Hematopoietic multipotent progenitor cell treated with erythropoietin and hydrocortisone succinate and interleukin-3 and kit ligand, for 8 days (in vitro differentiated cells): ENCODE data around the gene PREX1.

ENCODE experiments used
- DNase-seq: peaks from one replicate; pipeline ENCODE4 v3.0.0-alpha.2; 2015

The PREX1 gene

DNA sequence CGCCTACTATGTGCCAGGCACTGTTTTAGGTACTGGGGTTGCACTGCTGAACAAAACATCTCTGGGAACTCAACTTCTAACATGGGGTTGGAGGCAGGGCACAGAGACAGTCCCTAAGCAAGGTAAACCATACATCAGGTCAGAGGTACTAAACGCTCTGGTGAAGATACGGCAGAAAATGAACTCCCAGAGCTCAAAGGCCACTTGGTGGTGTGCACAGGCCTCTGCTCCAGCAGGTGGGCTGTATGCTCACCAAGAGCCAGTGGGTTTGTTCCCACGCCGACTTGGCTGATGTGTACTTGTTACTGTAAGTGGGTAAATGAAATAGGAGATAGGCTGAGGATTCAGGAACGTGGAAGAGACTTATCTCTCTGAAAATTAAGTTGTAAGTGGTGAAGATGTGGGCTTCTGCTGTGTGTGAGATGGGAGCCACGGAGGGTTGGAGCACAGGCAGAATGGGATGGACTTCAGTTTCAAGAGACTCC is 133.4 kb downstream of the PREX1 start:
- no peak for DNase-seq

DNA sequence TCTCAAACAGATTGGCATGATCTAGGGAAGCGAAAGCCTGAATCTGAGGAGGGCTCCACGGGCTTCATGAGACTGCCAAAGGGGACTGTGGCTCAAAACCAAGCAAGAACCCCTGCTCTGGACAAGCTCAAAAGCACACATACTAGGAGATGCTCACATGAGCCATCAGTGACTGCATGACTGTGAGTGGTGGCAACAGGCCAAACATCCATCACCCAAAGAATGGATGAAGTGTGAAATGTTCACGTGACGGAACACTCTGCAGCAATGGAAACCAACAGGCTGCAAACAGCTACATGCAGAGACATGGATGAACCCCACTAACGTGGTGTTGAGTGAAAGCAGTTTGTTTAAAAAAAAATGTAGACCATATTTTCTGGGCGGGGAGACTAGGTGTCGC is 136.3 kb downstream of the PREX1 start:
- DNase-seq, result no peak

DNA sequence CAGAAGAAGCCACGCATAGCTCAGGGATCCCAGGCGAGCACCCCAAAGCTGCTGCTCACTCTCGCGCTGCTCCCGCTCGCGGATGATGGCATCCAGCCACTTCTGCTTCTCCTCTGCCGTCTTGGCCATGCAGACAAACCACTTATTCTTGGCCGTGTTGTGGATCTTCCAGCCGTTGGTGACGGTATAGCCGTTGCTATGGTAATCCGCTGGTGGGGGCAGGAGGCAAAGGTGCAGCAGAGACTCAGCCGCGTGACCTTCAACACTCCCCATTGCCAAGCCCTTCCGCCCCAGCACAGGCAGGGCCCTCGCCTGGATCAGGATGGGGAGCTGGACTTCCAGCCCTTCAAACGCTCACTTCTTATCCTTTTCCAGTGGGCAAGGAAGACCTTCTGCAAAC is 136.9 kb downstream of the PREX1 start:
- DNase-seq, result no peak

DNA sequence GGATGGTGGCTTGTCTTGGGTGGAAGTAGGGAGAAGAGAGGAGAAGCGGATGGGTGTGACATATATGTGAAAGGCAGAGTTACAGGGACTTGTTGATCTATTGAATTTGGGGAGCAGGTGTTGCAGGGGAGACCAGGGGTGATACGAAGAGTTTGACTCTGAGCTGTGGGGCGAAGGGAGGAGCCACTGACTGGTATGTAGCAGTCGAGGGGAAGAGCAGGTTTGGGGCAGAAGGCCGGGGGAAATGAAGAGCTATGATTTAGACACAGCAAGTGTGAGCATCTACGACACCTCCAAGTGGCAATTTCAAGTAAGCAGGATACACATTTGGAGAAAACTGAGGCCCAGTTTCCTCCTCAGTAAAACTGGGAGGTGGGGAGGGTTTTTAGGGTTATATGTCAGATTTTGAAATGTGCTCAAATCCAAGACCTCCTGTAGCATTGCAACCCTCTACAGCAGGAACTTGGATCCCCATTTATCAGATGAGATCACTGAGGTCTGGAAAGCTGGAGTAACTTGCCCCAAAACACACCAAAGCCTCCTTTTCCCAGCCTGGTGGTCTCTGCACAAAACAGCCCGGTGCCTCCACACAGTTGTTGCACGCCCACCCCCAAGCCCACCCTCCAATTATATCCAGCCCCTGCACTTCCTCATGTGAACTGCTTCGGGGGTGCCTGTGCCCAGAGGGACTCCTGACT is 137.8 kb downstream of the PREX1 start:
- no peak for DNase-seq

DNA sequence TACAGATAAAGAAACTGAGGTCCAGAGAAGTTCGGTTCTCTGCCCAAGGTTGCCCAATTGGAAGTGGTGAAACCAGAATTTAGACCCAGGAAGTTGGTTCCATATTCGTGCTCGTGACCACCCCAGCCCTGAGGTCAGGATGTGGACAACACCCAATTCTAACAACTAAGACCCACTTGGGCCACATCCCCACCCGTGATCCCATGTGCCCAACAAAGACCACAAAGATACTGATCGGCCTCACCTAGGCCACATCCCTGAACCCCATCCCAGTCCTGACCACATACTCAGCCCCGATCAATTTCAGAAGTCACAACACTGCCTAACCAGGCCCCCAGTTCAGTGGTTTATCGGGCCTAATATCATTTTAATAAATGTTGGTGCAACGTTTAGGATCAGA is 138.4 kb downstream of the PREX1 start:
- DNase-seq, result no peak

DNA sequence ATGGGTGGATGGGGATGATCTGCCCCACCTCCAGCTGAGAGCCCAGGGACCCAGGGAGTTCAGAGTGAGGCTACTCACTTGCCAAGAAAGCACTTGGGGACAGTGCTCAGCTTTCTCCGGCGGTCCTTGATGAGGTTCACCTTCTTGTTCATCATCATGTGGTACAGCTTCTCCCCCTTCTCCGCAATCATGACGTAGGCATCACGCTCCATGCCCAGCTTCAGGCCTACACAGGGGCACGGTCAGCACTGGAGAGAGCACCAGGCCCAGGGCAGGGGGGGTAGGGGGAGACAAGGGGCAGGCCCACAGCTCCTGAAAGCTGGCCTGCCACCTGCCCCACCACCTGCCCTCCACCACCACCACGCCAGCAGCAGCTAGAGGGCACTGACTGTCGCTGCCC is 139.2 kb downstream of the PREX1 start:
- no peak for DNase-seq

DNA sequence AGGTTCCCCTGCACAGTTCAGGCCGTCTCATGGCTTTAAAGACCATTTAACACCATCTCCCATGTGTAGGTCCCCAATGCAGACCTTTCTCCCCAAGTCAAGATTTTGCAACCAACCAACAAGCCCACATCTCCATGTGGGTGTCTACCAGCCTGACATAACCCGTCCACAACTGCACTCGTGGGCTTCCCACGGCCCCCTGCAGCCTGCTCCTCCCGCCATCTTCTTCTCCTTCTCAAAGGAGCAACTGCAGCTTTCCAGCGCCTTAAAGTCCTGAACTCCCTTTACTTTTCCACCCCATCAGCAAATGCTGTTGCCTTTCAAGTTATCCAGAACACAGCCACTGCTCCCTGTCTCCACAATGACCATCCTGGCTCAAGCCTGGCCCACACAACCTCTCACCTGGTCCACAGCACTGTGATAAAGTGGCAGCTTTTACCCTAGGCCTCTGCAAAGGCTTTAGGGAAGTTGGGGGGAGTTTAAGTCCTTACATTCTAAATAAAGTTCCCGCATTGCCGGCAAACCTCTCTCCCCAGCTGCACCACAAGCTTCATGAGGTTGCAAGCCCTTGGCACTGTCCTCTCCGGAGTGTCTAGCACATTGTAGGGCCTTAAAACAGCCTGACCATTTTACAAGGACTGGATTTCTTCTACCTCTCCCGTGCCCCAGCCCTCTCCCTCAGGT is 140.5 kb downstream of the PREX1 start:
- DNase-seq, result no peak

DNA sequence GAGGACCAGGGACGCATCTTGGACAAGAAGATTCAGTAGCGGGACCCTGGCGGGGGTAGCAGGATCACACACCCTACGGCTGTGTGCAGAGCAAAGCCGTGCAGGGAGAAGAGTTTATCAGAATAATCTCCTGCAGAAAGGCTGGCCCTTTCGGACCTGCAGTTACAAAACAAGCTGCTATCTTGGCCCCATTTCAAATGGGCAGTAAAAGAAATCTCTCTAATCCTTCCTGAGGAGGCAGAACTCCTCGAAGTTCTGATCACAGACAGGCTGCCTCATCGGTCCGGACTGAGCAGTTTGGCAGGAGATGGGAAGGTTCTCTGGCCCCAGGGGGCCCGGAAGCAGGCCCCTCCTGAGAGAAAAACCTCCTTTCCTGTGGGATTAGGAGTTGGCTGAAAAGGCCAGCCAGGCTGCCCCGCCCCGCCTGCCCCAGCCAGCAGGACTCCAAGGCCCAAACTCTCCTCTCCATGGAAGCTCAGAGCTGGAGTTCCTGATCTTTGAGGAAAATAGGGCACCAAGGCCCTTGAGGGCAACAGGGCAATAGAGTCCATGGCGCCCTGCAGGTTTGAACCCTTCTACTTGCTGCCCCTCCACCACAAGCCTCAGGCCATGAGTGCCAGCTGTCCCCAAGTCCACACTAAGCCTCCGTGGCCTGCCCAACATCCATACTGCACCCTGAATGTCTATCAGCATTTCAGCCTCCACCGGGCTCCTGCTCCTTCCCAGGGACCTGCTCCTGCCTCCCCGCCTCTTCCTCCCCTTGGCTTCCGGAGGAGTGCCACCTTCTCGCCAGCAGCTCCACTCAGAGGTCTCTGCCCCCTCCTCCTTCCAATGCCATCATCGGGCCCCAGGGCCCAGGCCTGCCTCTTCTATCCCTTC is 141.3 kb downstream of the PREX1 start:
- DNase-seq, result no peak

DNA sequence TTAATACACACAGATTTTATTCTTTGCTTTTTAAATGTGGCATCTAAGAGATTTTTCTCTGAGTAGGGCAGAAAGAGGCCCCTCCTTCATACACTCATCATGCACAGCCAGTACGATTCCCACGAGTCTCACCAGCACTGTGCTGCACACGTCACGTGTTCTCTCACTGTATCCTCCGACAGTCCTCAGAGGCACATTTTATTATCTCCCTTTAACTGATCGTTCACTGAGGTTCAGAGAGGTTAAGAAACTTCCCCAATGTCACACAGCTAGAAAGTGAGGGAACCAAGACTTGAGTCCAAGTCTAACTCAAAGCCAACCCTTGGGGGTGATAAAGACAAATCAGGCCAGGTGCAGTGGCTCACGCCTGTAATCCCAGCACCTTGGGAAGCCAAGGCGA is 142.5 kb downstream of the PREX1 start:
- DNase-seq, result no peak

DNA sequence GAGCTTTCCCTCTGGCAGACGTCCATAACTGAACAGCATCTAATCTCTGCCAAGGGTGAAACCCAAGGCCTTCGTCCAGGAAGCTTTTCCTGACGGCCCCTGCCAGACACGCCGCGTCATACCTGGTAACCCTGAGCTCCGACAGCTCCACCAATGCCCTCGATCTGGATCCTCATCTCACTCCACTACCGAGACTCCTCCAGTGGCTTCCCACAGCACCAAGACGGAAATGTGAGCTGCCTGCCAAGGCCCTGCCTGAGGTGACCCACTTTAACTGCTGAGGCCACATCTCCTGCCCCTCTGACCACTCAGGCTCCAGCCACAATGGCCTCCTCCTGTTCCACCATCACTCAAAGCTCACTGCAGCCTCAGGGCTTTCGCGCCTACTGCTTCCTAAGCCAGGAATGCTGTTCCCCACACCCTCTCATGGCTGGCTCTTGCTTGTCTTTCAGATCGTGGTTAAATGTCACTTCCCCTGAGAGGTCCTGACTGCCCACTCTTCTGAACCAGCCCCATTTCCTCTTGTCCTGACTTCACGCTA is 143.2 kb downstream of the PREX1 start:
- no peak for DNase-seq

DNA sequence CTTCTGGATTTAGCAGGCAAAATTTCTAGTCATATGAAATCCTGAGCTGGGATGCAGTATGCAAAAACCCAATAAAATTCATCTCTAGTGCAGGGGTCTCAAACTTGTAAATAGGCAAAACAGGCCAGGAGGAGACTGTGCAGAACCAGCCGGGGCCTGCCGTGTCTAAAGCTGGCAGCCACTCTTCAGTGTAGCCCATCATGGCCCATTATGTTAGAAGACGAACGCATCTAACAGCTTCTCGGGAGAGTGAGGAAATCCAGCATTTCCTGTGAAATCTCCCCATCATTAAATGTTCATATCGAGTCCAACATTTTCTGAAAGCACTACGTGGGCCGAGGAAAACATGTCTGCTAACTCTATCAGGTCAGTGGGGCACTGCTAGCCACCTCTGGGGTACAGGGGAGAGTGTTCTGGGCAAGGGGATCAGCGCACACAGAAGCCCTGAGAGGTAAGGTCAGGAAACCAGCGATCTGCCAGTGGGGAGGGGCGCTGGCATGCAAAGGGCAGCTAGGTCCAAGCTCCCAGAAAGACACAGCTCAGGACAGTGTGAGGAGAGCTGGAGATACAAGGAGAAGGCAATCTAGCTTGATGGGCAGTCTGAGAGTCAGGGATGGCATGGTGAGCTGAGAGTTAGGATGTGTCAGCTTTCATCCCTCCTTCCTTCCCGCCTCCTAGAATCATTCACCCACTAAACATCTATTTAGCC is 144.2 kb downstream of the PREX1 start:
- no peak for DNase-seq

DNA sequence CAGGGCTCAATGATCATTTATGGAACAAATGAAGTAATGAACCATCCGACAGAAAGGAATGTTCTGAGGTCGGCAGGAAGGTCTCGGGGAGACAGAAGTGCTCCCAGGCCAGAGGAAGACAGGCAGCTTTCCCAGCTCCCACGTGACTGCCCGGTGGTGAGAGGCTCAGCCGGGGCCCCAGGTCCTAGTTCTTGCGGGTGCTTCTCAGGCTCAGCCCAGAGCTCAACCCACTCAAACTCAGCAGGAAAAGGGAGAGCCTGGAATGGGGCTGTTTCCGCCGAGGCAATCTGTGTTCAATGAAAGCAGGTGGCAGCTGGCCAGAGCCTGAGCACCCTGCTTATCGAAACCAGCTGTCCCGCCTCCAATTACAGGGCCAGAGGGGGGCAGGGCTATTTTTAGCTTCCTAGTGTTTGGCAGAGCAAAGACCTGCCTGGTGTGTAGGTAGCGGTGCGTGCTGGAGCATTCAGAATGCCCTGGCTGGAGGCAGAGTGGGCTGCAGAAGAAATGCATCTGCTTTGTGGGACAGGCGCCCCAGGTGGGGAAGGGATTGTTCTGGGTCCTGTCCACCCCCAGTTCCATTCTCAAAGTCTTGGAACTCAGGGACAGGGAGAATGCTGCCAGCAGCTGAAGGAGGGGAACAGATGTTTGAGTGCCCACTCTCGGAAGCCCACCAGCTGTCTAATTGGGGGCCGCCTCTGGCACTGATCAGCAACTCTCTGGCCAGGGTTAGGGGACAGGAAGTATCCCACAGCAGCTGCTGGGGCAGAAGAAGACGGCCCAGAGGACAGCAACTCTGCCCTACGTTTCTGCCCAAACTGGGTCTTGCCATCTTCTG is 145.1 kb downstream of the PREX1 start:
- DNase-seq, result peak; percentile 87

DNA sequence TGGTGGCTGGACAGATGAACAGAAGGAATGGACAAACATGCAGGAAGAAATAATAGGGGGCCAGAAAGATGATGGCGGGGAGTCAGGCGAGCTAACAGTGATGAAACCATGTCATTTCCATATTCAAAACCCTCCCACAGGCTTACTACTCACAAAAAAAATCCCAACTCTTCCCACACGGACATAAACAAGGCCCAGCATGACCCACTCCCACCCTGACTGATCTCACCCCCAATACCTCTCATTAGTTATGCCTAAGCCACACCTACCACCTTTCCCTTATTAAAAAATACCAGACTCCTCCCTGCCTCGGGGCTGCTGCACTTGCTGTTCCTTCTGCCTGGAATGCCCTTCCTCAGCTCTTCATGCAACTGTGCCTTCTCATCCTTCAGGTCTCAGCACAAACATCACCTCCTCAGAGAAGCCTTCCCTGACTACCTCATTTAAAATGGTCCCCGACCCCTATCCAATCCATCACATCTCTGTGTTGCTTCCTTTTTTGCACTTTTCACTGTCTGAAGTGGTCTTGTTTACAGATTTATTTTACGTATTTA is 145.8 kb downstream of the PREX1 start:
- no peak for DNase-seq

DNA sequence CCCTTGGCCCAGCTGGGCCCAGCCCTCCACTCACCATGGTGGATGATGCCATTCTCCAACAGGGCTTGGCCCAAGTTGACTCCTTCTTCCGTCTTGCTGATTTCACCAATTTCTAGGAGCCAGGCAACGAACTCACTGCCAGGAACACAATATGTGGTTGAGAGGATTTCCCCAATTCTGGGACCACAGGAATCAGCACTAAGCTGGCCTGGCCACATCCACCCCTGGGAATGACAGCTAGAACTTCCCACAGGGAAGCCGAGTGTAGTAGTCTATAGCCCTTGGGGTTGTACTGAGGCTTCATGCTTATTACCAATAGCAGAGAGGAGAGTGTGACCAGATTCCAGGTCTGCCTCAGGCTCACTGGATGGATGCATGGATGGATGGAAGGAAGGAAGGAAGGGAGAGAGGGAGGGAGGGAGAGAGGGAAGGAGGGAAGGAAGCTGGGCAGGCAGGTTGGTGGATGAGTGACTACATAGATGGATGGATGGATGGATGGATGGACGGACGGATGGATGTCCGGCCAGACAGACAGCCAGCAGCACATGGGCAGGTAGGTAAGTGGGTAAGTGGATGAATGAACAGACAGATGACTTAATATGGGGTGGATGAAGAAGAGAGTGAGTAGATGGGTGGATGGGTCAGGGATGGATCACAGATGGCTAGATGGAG is 146.5 kb downstream of the PREX1 start:
- no peak for DNase-seq

DNA sequence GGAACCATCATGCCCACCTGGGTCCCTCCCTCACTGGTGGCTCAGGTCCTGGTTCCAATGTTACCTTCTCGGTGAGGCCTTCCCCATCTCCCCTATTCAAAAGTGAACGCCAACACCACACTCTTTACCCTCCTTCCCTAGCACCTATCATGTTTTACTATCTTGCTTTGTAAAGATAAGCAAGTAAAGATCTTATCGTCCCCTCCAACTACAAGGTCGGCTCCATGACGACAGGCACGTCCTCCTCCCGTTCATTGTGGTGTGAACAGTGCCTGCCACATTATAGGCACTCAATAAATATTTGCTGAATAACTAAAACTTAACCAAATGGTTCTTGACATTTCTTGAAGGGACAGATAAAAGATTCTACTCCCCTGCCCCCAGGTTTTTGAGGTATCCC is 147.1 kb downstream of the PREX1 start:
- DNase-seq, result no peak

DNA sequence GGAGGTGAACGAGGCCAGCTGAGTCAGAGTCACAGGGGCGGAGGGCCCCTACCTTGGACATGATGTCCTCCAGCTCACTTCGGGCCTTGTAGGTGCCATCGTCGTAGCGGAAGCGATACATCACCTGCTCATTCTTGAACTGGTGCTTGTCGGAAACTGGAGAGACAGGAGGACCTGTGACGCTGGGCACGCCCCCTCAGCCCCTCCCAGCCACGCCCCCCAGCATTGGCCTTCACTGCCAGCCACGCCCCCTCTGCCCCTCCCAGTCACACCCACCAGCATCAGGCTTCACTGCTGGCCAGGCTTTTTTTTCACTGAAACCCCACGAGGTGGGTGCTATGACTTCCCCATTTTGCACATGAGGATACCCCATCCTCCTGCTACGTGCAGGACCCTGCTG is 148.2 kb downstream of the PREX1 start:
- peak; percentile 11 for DNase-seq

DNA sequence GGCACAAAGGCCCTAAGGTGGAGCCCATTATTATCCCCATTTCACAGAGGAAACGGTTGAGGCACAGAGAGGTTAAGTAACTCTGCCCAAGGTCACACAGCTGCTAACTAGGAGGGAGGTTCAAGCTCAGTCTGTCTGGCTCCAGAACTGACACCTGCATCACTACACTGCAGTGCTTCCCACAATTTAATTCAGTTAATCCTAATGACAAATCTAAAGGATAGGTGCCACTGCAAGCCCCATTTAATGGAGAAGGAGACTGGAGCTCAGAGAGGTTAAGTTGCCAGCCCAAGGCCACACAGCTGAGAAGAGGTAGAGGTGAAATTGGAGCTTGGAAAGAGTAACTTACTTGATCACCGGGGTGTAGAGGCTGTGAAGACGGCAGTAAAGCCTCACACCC is 148.8 kb downstream of the PREX1 start:
- DNase-seq, result no peak

DNA sequence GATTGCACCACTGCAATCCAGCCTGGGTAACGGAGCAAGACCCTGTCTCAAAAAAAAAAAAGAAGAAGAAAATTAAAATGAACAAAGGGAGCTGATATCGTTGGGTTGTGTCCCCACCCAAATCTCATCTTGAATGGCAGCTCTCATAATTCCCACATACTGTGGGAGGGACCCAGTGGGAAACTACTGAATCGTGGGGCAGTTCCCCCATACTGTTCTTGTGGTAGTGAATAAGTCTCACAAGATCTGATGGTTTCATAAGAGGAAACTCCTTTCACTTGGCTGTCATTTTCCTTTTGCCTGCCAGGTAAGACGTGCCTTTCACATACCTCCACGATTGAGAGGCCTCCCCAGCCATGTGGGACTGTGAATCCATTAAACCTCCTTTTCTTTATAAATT is 149.4 kb downstream of the PREX1 start:
- no peak for DNase-seq

DNA sequence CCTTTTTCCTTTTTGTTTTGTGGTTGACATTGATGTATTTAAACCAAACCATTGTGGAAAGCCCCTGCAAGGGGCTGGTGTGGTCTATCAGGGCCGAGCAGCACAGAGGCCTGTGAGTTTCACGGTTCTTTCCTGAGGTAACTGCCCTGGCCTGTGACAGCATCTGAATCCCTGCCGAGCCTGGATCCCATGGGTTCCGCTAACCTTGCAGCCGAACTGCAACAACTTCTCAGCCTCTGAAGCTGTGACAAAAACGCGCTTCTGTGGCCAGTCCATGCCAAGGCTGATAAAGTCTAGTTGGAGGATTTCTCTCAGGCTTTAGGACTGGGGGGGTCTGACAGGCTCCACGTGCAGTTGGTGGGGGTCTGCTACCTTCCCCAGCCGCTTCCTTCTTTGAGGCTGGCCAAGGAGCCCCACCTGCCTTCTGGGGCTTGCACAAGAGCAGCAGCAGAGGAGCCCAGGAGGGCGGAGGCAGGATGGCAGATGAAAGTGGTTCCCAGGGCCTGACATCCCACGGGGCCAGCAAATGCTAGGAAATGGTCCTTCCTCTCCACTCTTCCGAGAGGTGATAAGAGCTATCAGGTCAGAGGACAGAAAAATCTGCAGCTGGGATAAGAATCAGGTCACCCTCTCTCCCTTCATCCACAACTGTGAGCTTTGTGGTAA is 150.9 kb downstream of the PREX1 start:
- no peak for DNase-seq

DNA sequence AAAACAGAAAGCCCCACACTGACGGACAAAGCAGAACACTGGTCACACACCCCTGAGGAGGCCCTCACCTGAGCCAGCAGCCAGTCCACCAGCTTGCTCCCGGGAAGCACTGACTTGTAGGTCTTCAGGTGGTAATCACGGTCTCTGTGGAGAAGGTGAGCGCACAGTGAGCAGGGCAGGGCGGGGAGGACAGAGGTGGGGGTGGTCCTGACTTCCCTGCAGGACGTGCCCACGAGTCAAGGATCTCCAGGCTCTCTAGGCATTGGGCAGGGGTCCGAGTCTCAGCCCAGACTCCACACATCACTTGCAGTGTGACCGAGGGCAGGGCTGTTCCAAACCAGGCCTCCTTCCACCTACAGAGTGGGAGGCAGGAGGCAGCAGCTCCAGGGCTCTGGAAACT is 151.7 kb downstream of the PREX1 start:
- no peak for DNase-seq
